ENCODE data around the gene HUS1B. TPM values are rescaled to one million over a fixed set of nuclear protein-coding genes. Genes with fewer than 3 reads are reported as not detected.
A peak's percentile ranks its signal among the peaks of the same experiment; 100 is the strongest.
"Not testable (repeated sequence)": the region's sequence is repeated elsewhere in the genome, so short reads cannot be mapped to it uniquely, and the experiment has no call there.

HUS1B gene
- total and polyA plus RNA-seq, 2 experiments from 2014 or later: 0.33 to 1.2 TPM

DNA sequence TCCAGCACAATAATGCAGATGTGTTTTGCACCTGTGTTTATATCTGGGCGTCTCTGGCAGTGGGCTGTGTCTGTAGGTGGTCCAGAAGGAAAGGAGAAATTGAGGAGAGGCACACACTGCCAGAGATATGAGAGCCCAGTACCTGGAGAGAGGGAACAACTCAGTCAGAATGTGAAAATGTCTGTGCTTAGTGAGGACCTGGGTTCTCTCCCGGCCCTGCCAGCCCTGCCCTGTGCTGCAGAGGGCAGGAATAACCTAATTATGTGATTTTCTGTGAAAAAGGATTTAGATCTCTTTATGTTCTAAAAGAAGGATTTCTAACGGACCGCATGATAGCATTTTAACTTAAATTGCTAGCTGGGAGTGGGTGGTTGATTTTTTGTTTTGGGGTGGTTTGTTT lies 44.3 kb upstream of the HUS1B start:
- H4K20me1 ChIP-seq (ENCODE audit: insufficient read depth, poor library complexity, severe bottlenecking): no peaks in the 10 kb centered on the region
- TF ChIP-seq EZH2 (IDR thresholded peaks at IDR 0.05; ENCODE audit: borderline replicate concordance) (no peak), EZH2phosphoT487 (IDR thresholded peaks at IDR 0.05; ENCODE audit: low read depth, severe bottlenecking, unreplicated experiment) (no peak)
- TF ChIP-seq, protein P1, sequence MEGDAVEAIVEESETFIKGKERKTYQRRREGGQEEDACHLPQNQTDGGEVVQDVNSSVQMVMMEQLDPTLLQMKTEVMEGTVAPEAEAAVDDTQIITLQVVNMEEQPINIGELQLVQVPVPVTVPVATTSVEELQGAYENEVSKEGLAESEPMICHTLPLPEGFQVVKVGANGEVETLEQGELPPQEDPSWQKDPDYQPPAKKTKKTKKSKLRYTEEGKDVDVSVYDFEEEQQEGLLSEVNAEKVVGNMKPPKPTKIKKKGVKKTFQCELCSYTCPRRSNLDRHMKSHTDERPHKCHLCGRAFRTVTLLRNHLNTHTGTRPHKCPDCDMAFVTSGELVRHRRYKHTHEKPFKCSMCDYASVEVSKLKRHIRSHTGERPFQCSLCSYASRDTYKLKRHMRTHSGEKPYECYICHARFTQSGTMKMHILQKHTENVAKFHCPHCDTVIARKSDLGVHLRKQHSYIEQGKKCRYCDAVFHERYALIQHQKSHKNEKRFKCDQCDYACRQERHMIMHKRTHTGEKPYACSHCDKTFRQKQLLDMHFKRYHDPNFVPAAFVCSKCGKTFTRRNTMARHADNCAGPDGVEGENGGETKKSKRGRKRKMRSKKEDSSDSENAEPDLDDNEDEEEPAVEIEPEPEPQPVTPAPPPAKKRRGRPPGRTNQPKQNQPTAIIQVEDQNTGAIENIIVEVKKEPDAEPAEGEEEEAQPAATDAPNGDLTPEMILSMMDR (IDR thresholded peaks at IDR 0.05; ENCODE audit: poor library complexity): no peak
- no peak for DNase-seq (ENCODE audit: low spot score)
- peaks cover 16% of the 10 kb centered on the region for H3K4me1 ChIP-seq (ENCODE audit: insufficient read depth)
- no peaks in the 10 kb centered on the region for H3K79me2 ChIP-seq
- 68% methylated on average over 4 of the region's 4 CpGs for WGBS (ENCODE audit: low lambda C conversion rate, missing lambda C conversion rate)
- no peak overlapping the region for H2AFZ ChIP-seq
- H3K27ac ChIP-seq: peak overlapping the region; percentile 60
- peaks cover 7% of the 10 kb centered on the region for H3K27me3 ChIP-seq
- H3K9me2 ChIP-seq (replicated peaks; ENCODE audit: insufficient read depth): no peaks in the 10 kb centered on the region
- no peaks in the 10 kb centered on the region for H3K36me3 ChIP-seq (replicated peaks; ENCODE audit: insufficient read depth, low read depth)
- no peaks in the 10 kb centered on the region for H3K9me3 ChIP-seq (ENCODE audit: low read depth)
- no peak overlapping the region for H3K4me3 ChIP-seq
- no peak overlapping the region for H3K4me2 ChIP-seq

DNA sequence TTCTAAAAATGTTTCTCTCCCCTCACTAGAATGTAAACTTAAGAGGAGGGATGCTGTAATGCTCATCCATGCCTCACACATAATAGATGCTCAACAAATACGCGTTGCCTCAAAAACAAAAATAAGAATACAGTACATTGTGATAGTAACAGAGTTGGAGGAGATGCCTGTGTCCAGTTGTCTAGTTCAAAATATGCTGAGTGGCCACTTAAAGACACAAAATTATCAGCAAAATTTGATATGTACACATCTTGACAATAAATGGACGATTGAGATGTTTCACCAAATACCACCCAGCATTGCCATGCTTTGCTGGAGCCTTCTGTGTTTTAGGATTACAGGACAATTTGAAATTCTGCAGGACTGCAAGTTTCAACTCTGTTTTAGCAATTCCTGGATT lies 43.6 kb upstream of the HUS1B start:
- Histone ChIP-seq H3K4me2 (no peak overlapping the region), H2AFZ (no peak overlapping the region), H3K4me3 (no peak overlapping the region), H3K9me2 (replicated peaks; ENCODE audit: insufficient read depth) (no peaks in the 10 kb centered on the region), H3K4me1 (ENCODE audit: insufficient read depth) (peaks cover 16% of the 10 kb centered on the region), H3K9me3 (ENCODE audit: low read depth) (no peaks in the 10 kb centered on the region), H3K27me3 (peaks cover 7% of the 10 kb centered on the region), H3K27ac (peak overlapping the region; percentile 61), H4K20me1 (ENCODE audit: insufficient read depth, poor library complexity, severe bottlenecking) (no peaks in the 10 kb centered on the region), H3K36me3 (replicated peaks; ENCODE audit: insufficient read depth, low read depth) (no peaks in the 10 kb centered on the region), H3K79me2 (no peaks in the 10 kb centered on the region)
- no peak for DNase-seq (ENCODE audit: low spot score)
- 93% methylated on average over 3 of the region's 3 CpGs for WGBS (ENCODE audit: low lambda C conversion rate, missing lambda C conversion rate)
- TF ChIP-seq EZH2phosphoT487 (IDR thresholded peaks at IDR 0.05; ENCODE audit: low read depth, severe bottlenecking, unreplicated experiment) (no peak), EZH2 (IDR thresholded peaks at IDR 0.05; ENCODE audit: borderline replicate concordance) (no peak)
- TF ChIP-seq, protein P1 (IDR thresholded peaks at IDR 0.05; ENCODE audit: poor library complexity): no peak

DNA sequence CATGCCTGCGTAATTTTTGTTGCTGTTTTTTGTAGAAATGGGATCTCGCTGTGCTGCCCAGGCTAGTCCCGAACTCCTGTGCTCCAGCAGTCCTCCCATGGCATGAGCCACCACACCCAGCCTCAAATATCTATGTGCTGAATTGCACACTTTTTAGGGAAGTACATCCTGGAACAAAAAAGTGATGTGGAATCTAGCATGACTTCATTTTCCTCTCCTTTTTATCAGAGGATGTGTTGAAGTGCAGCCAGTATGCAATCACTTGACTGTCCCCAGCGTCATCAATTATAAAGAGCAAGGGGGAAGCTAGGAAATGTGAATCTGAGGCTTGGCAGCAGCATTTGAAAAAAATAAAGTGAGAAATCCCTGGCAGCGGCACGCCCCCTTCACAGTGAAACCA lies 42.4 kb upstream of the HUS1B start:
- Histone ChIP-seq H3K4me1 (ENCODE audit: insufficient read depth) (peaks cover 16% of the 10 kb centered on the region), H4K20me1 (ENCODE audit: insufficient read depth, poor library complexity, severe bottlenecking) (no peaks in the 10 kb centered on the region), H3K9me3 (ENCODE audit: low read depth) (no peaks in the 10 kb centered on the region), H3K27me3 (peaks cover 7% of the 10 kb centered on the region), H3K79me2 (no peaks in the 10 kb centered on the region), H3K4me2 (peak overlapping the region; percentile 55), H3K36me3 (replicated peaks; ENCODE audit: insufficient read depth, low read depth) (no peaks in the 10 kb centered on the region), H3K9me2 (replicated peaks; ENCODE audit: insufficient read depth) (no peaks in the 10 kb centered on the region), H2AFZ (no peak overlapping the region), H3K27ac (peak overlapping the region; percentile 61), H3K4me3 (no peak overlapping the region)
- no peak for DNase-seq (ENCODE audit: low spot score)
- 78% methylated on average over 6 of the region's 6 CpGs for WGBS (ENCODE audit: low lambda C conversion rate, missing lambda C conversion rate)
- TF ChIP-seq, protein P1 (IDR thresholded peaks at IDR 0.05; ENCODE audit: poor library complexity): no peak
- TF ChIP-seq EZH2 (IDR thresholded peaks at IDR 0.05; ENCODE audit: borderline replicate concordance) (no peak), EZH2phosphoT487 (IDR thresholded peaks at IDR 0.05; ENCODE audit: low read depth, severe bottlenecking, unreplicated experiment) (no peak)

DNA sequence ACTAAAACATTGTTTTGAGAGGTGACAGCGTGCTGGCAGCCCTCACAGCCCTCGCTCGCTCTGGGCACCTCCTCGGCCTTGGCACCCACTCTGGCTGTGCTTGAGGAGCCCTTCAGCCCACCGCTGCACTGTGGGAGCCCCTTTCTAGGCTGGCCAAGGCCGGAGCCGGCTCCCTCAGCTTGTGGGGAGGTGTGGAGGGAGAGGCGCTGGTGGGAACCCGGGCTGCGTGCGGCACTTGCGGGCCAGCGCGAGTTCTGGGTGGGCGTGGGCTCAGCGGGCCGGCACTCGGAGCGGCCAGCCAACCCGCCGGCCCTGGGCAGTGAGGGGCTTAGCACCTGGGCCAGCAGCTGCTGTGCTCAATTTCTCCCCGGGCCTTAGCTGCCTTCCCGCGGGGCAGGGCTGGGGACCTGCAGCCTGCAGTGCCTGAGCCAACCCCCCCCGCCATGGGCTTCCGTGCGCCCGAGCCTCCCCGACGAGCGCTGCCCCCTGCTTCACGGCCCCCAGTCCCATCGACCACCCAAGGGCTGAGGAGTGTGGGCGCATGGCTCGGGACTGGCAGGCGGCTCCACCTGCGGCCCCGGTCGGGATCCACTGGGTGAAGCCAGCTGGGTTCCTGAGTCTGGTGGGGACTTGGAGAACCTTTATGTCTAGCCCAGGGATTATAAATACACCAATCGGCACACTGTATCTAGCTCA lies 37.7 kb upstream of the HUS1B start:
- H3K9me2 ChIP-seq (replicated peaks; ENCODE audit: insufficient read depth); DNase-seq (ENCODE audit: low spot score); H3K27ac ChIP-seq; H4K20me1 ChIP-seq (ENCODE audit: insufficient read depth, poor library complexity, severe bottlenecking); H2AFZ ChIP-seq; H3K4me3 ChIP-seq; H3K9me3 ChIP-seq (ENCODE audit: low read depth); H3K4me2 ChIP-seq; H3K27me3 ChIP-seq; H3K36me3 ChIP-seq (replicated peaks; ENCODE audit: insufficient read depth, low read depth): not testable (repeated sequence)
- peaks cover 31% of the 10 kb centered on the region for H3K79me2 ChIP-seq
- peaks cover 10% of the 10 kb centered on the region for H3K4me1 ChIP-seq (ENCODE audit: insufficient read depth)
- WGBS (ENCODE audit: low lambda C conversion rate, missing lambda C conversion rate): 98% methylated on average over 22 of the region's 40 CpGs

Measured in hepatocyte (in vitro differentiated cells).